GM21723 (cell line): ENCODE measurements around the gene VPS16.
"Not testable (repeated sequence)": the region's sequence is repeated elsewhere in the genome, so short reads cannot be mapped to it uniquely, and the experiment has no call there.

Experiments
- ATAC-seq: cut with Tn5 transposase; IDR thresholded peaks from one replicate; pipeline ENCODE4 v1.9.1; 2021; ENCODE audit warnings: mild to moderate bottlenecking, moderate library complexity; ENCODE audit not compliant: unreplicated experiment

VPS16 gene

GRCh38 chr20:2806351-2806701 is 34.2 kb upstream of the VPS16 start:
- ATAC-seq, result no peak

- no peak for ATAC-seq
Observed at GRCh38 chr20:2807019-2807418, 33.5 kb upstream of the VPS16 start.

DNA sequence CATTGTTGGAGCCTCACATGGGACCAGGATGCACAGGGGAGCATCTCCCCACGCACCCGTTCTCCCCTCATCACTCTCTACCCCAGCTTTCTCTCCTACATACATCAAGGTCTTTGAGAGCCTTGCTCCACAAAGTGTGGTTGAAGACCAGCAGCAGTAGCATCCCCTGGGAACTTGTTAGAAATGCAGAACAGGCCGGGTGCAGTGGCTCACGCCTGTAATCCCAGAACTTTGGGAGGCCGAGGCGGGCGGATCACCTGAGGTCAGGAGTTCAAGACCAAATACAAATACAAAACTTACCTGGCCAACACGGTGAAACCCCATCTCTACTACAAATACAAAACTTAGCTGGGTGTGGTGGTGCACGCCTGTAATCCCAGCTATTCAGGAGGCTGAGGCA is 32.6 kb upstream of the VPS16 start:
- not testable (repeated sequence) for ATAC-seq

- no peak for ATAC-seq
Observed at GRCh38 chr20:2809690-2810089, 30.9 kb upstream of the VPS16 start.

- no peak for ATAC-seq
Observed at GRCh38 chr20:2812189-2812588, 28.4 kb upstream of the VPS16 start.

DNA sequence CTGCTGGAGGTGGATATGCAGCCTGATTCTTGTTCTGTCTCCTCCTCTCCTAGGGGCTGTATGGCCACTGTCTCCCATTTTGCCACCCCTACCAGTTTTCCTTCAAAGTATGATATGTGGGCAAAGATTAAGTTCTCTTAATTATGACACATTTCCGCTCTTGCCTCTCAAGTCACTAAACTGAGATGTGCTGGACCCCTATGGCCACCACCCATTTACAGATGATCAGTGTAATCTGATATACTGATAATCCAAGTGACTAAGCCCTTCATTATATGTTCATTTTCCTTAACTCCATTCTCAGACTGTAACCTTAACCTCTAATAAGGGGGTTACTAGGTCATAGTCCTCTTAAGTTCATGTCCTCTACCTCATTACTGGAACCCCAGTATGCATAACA is 26.5 kb upstream of the VPS16 start:
- ATAC-seq, result no peak

DNA sequence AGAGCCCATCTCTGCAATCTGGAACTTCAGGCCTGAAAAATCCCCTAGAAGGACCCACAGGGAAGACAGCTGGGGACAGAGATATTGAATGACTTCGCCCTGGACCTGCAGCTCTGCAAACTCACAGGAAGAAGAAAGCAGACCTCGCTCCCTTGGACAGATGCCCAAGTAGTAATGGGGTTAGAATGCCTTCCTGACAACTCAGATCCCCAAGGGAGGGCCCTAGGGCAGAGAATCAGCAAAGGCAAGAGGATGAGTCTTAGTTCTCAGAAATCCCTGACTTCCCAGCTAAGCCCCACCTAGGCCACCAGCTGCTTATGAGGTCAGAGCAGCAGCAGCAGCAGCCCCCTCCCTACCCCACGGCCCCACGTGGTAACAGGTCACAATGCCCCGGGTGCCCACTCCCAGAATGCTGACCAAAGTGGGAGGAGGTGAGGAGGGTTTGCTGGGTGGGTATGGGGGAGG is 25.9 kb upstream of the VPS16 start, which contains the start of gene C20orf141:
C20orf141 (plus strand) TSS at position 401 of the 465 bp plus-strand sequence. CDS start 198 bp downstream, outside the sequence.
- ATAC-seq, result no peak

DNA sequence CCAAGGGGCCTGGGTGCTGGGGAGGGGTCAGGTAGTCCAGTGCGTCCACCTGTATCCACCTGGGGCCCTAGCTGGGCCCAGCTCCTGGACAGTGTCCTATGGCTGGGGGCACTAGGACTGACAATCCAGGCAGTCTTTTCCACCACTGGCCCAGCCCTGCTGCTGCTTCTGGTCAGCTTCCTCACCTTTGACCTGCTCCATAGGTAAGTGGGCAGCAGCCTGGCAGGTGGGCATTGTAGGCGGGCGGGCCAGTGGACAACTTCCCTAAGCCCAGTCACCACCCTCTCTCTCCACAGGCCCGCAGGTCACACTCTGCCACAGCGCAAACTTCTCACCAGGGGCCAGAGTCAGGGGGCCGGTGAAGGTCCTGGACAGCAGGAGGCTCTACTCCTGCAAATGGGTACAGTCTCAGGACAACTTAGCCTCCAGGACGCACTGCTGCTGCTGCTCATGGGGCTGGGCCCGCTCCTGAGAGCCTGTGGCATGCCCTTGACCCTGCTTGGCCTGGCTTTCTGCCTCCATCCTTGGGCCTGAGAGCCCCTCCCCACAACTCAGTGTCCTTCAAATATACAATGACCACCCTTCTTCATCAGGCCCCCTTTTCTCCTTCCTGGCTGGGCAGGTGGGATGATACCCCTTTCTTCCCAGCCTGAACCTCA is 25.2 kb upstream of the VPS16 start:
- ATAC-seq, result no peak

DNA sequence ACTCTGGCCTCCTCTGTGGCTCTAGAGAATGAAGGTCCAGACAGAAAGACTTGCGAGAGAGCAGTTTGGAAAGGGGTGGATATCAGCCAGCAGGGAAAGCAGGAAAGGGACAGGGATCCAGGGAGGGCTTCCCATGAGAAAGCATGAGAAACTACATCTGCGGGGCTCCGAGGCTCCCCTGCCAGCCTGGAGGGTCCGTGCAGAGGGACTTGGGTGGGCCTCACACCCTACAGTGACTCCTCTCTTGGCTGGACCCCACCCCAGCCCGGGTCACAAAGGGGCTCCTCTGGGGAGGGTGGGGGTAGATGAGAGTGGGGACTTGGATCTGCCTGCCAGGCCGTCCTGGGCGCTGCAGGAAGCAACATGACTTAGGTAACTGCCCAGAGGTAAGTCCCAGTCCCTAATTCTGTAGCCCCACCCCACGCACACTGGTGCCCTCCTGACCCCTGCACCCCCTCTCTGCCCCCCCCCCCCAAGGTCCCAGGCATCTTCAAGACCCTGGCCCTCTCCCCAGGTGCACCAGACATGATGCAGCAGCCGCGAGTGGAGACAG is 24.4 kb upstream of the VPS16 start, which contains the start of gene TMEM239:
TMEM239 (plus strand) TSS at position 335 of the 553 bp plus-strand sequence; CDS start at position 526, 191 bp downstream.
- ATAC-seq, result no peak

GRCh38 chr20:2816583-2817340 is 23.8 kb upstream of the VPS16 start:
- ATAC-seq, result no peak

DNA sequence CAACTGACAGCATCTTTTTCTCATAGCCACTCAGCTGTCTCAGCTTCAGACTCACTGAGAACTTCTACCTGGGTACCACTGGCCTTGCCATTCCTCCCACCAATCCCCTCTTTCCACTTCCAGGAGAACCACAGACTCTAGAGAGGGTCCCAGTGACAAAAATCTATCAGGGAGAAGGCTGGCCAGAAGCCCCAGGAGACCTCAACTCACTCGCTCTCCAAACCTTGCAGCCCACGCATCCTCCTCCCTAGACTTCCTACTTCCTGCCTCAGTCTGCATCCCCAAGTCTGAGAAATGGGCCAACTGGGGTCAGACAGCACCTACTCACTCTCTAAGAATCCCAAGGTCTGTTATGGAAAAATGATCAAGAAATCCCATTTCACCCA is 23.2 kb upstream of the VPS16 start:
- ATAC-seq, result no peak

- no peak for ATAC-seq
Observed at GRCh38 chr20:2817891-2818595, 22.5 kb upstream of the VPS16 start.

- no peak for ATAC-seq
Observed at GRCh38 chr20:2820084-2820895, 20.3 kb upstream of the VPS16 start.

DNA sequence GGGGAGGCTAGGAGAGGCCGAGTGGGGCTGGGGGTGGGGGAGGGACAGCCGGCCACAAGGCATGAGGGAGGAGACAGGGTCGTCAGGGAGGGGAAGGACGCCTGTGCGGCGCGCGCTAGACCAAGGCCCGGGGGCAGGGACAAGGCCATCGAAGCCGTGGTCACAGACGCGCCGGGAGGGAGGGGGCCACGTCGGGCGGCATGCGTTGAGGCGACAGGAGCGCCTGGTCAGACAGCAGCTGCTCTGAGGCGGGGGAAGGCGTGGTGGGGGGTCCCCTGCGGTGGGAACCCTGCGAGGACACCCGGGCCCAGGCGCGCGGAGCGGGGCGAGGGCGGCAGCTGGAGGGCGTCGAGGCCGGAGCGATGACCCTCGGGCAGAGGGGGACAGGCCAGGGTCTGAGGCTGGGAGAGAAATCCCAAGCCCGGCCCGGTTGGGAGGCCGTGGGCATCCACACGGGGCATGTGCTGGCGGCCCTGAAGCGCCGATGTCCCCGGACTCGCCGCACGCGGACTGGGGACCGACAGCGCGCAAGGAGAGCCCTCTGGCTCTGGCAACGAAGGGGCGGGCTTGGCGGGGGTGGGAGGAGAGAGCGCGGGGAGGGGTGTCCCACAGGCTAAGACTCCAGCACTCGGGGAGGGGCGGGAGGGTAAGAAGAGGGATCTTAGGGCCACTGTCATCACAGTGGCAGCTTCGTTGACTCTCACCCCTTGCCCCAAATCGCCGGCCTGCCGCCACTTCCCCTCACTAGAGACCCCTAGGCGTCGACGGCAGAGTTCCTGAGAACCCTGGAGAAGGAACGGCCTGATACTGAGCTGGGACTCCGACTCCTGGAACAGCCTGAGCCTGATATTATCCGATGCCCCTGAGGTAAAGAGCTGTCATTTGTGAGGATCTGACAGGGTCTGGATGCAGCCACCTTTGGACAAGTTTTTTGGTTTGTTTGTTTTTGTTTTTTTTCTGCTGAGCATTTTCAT is 19.4 kb upstream of the VPS16 start:
- no peak for ATAC-seq

DNA sequence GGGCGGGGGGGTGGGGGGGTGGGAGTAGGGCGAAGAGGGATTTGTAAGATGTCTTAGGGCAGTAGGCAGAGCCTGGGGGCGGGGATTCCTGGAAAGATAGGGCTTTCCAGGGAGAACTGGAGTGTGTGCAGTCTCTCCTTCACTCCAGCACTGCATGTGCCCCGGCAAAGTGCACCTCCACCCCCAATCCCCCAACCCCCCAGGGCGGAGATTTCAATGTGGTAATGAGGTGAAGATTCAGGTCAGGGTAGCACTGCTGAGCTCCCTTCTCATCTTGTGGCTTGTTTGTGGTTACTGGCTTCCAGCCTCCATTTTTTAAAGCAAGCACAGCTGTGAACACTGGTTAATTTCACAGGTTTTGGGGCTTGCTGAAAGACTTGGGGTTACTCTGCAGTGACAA is 18.5 kb upstream of the VPS16 start:
- no peak for ATAC-seq

DNA sequence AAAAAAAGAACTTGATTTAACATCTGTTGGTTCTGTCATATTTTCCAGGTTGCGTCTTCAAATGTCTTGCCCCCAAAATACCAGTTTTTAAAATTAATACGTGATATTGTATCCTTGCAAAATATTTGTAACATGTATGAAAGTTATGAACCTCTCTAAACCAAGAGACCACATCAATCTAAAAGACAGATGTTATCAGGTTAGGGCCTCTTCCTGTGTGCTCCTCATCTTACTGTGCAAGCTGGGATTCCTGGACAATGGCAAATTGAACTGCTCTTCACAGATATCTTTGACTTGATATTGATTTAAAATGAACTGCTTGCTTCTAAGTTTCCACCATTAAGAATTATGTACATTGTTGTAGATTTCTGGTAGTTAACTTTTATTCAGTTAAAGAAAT is 14.8 kb upstream of the VPS16 start:
- ATAC-seq, result no peak

DNA sequence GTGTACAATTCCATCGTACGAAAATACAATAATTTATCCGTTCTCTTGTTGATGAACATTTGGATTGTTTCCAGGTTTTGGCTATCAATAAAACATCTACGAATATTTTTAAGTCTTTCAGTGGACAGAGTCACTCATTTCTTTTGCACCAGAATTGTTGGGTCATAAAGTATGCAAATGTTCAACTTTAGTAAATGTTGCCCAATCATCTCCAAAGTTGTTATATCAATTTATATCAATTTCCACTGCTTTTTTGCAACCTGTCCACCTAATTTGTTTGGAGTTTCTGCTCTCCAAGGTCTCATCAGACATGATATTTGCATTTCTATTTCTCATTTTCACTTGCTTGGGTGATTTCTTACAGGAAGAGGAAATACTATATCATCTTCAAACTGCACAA is 13.9 kb upstream of the VPS16 start:
- ATAC-seq, result no peak

DNA sequence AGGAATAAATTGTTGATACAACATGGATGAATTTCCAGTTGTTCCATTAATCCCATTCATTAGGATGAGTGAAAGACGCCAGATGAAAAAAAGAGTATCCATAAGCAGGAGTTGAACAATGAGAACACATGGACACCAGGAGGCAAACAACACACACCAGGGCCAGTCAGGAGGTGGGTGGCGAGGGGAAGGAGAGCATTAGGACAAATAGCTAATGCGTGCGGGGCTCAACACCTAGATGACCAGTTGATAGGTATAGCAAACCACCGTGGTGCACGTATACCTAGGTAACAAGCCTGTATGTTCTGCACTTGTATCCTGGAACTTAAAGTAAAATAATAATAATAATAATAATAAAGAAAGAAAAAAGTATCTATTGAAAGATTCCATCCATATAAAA is 11.2 kb upstream of the VPS16 start:
- no peak for ATAC-seq

DNA sequence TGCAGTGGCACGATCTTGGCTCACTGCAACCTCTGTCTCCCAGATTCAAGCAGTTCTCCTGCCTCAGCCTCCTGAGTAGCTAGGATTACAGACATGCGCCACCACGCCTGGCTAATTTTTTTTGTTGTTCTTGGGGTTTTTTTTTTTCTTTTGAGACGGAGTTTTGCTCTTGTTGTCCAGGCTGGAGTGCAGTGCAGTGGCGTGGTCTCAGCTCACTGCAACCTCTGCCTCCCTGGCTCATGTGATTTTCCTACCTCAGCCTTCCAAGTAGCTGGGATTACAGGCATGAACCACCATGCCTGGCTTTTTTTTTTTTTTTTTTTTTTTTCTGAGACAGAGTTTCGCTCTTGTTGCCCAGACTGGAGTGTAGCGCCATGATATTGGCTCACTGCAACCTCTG is 9.3 kb upstream of the VPS16 start:
- not testable (repeated sequence) for ATAC-seq
